Sigmoid colon (tissue), 4 donors: ENCODE measurements around the gene ATXN1.

ENCODE experiments used
- POLR2A ChIP-seq, 2 donors: fragments of 450-650 bp; IDR thresholded peaks; one replicate each; pipeline ENCODE4 v1.6.1; 2016; ENCODE audit warnings: antibody characterized with exemption in 2 of 2, mild to moderate bottlenecking in 2 of 2, moderate library complexity in 2 of 2
- POLR2AphosphoS5 ChIP-seq, 4 donors: sonication (generic); formaldehyde crosslinking; IDR thresholded peaks; one replicate each; pipeline ENCODE4 v1.6.1; 2017; ENCODE audit warnings: antibody characterized with exemption in 4 of 4
- TF ChIP-seq, protein P1 (sequence below), 4 experiments: fragments of 450-650 bp in 3 of 4; fragments of 200-600 bp in 1 of 4; IDR thresholded peaks; one replicate each; pipeline ENCODE4 v1.5.1; 2016 to 2019; ENCODE audit warnings: antibody characterized with exemption in 4 of 4, mild to moderate bottlenecking in 3 of 4, moderate library complexity in 2 of 4

DNA sequence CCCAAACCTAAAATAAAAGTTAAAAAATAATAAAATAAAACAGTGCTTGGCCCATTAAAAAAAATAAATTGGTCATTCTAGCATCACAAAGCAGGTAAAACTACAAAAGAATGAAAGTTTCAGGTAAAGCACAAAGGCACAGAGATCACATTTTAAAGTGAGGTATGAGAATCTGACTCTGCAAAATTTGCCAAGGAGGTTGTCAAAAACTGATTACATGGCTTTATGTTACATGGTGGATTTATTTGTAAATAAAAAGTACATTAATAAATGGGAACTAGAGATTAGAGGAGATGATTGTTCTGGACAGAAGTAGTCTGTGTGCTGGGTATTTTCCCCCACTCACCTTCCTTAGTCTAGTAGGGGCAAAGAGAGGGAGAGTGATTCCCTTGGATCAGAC lies 24.2 kb upstream of the ATXN1 start:
- TF ChIP-seq, protein P1, sequence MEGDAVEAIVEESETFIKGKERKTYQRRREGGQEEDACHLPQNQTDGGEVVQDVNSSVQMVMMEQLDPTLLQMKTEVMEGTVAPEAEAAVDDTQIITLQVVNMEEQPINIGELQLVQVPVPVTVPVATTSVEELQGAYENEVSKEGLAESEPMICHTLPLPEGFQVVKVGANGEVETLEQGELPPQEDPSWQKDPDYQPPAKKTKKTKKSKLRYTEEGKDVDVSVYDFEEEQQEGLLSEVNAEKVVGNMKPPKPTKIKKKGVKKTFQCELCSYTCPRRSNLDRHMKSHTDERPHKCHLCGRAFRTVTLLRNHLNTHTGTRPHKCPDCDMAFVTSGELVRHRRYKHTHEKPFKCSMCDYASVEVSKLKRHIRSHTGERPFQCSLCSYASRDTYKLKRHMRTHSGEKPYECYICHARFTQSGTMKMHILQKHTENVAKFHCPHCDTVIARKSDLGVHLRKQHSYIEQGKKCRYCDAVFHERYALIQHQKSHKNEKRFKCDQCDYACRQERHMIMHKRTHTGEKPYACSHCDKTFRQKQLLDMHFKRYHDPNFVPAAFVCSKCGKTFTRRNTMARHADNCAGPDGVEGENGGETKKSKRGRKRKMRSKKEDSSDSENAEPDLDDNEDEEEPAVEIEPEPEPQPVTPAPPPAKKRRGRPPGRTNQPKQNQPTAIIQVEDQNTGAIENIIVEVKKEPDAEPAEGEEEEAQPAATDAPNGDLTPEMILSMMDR (IDR thresholded peaks at IDR 0.05), result no peak
- TF ChIP-seq POLR2A (IDR thresholded peaks at IDR 0.05) (no peak), POLR2AphosphoS5 (IDR thresholded peaks at IDR 0.05) (no peak)
